Dendritic cell treated with granulocyte-macrophage colony-stimulating factor and Interleukin-4, amounts not matched to agents 40 ng/mL and 50 ng/mL, for 4 days (primary cell): Measurements from ENCODE around the gene SH3BGR.

ENCODE experiments used
- H3K27ac Mint-ChIP-seq: one replicate; pipeline ENCODE4 v1.8.0; 2022; ENCODE audit warnings: mild to moderate bottlenecking, mixed read lengths
- H3K27me3 Mint-ChIP-seq: one replicate; pipeline ENCODE4 v1.8.0; 2022; ENCODE audit warnings: mild to moderate bottlenecking, mixed read lengths
- H3K36me3 Mint-ChIP-seq: one replicate; pipeline ENCODE4 v1.8.0; 2022; ENCODE audit warnings: low read depth, mixed read lengths
- H3K4me1 Mint-ChIP-seq: one replicate; pipeline ENCODE4 v1.8.0; 2022; ENCODE audit warnings: low read depth, mixed read lengths
- H3K4me3 Mint-ChIP-seq: one replicate; pipeline ENCODE4 v1.8.0; 2022; ENCODE audit warnings: mild to moderate bottlenecking, moderate library complexity, mixed read lengths
- H3K9me3 Mint-ChIP-seq: one replicate; pipeline ENCODE4 v1.8.0; 2022; ENCODE audit warnings: mixed read lengths
- intact Hi-C: fragments of 100-400 bp; cut with micrococcal nuclease; formaldehyde crosslinking; loops from one replicate; pipeline ENCODE4 v1.15.0; 2022

The SH3BGR gene

DNA sequence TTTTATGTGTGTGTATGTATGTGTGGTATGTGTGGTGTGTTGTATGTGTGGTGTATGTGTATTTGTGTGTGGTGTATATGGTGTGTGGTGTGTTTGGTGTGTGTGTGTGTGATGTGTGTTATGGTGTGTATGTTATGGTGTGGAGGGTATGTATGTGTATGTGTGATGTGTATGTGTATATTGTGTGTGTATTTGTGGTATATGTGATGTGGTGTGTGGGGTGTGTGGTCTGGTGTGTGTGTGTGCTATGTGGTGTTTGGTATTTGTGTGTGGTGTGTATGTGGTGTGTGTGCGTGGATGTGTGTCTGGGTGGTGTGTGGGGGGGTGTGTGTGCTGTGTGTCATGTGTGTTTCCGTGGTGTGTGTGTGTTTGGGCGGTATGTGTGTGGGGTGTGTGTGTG is 59.3 kb downstream of the SH3BGR start:
- H3K36me3 Mint-ChIP-seq: no peaks in the 10 kb centered on the region
- H3K9me3 Mint-ChIP-seq: no peaks in the 10 kb centered on the region
- H3K27me3 Mint-ChIP-seq: no peaks in the 10 kb centered on the region
- H3K4me1 Mint-ChIP-seq: no peaks in the 10 kb centered on the region
- intact Hi-C loops: no loop called here
- H3K4me3 Mint-ChIP-seq: no peak overlapping the region
- H3K27ac Mint-ChIP-seq: no peak overlapping the region

DNA sequence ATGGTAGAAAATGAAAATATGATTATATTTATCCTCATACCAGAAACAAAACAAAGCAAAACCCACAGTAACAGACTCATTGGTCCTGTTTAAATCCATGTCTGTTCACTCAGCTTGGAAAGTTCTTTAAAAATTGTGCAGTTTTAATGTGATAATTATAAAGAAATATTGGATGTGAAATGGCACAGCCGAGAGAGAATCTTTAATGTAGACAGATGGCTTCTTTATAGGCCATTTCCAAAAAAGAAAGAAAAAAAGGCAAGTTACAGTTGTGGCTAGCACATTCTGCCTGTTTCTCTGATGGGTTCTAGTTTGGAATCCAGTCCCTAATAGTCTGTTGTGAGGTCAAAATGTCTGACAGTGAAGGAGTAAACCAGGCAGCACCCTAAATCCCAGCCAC is 62.0 kb downstream of the SH3BGR start:
- no peaks in the 10 kb centered on the region for H3K9me3 Mint-ChIP-seq
- no peaks in the 10 kb centered on the region for H3K36me3 Mint-ChIP-seq
- no peak overlapping the region for H3K27ac Mint-ChIP-seq
- no peaks in the 10 kb centered on the region for H3K27me3 Mint-ChIP-seq
- no peak overlapping the region for H3K4me3 Mint-ChIP-seq
- H3K4me1 Mint-ChIP-seq: no peaks in the 10 kb centered on the region
- intact Hi-C loops: no loop called here

DNA sequence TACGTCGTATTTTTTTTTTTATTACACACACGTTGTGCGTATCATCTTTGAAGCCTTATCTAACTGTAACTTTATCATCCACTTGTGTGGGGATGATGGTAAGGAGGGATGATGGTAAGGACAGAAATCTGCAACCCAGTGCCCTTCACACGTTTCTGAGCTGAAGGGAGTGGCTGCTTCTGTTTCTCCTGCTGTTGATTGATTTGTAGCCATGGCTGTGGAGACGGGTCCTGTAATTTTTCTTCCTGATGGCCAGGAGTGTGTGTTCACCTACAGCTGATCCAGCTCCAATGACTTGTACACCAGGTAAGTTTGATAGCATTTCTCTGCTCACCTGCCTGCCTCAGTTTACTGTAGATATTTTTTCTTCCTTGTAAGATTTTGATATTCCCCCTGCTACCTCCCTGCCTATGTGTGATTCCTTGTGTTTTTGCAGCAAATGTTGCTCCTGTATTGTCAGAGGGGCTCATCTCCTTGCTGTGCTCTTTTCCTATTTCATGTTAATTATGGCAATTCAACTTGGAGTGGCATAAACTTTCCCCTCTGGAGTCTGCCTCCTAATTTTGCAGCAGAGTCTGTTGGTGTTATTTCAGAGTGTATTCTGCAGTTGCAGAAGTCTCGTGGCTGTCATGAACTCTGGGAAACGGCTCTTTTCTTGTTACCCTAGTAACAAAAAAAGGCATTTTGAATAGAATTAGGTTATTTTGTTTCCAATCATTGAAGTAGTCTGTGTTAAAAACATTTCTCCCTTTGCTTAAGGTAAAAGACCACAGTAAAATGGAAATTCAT is 64.1 kb downstream of the SH3BGR start:
- no peaks in the 10 kb centered on the region for H3K4me1 Mint-ChIP-seq
- no peaks in the 10 kb centered on the region for H3K36me3 Mint-ChIP-seq
- intact Hi-C loops: no loop called here
- no peaks in the 10 kb centered on the region for H3K9me3 Mint-ChIP-seq
- no peaks in the 10 kb centered on the region for H3K27me3 Mint-ChIP-seq
- H3K27ac Mint-ChIP-seq: no peak overlapping the region
- H3K4me3 Mint-ChIP-seq: no peak overlapping the region

DNA sequence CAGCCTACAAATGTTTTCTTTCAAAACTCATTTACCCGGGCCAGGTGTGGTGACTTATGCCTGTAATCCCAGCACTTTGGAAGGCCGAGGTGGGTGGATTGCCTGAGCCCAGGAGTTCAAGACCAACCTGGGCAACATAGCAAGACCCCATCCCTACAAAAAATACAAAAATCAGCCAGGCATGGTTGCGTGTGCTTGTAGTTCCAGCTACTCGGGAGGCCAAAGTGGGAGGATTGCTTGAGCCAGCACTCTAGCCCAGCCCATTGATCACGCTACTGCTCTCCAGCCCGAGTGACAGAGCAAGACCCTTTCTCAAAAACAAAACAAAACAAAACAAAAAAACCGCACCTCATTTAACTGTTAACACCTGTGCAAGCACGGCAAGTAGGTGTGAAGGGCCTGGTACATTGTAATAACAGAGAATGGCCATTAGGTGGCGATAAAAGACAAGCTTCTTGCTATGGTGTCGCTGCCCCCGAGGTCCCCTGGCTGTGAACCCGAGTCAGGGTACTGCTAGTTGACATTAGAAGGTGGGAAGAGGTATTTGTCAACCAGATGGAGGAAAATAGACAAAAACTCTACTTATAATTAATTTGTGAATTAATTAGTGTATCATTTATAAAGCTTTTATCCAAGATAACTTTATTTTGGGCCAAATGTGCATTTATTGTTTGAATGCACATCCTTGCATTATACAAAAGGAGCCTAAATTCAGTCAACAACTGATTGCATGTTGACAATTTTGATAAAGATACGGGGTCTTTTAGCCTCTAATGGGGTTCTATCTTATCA is 66.5 kb downstream of the SH3BGR start:
- H3K27me3 Mint-ChIP-seq: no peaks in the 10 kb centered on the region
- H3K36me3 Mint-ChIP-seq: no peaks in the 10 kb centered on the region
- intact Hi-C loops: loop anchor here (1.0 kb wide), 1 partner anchor 197 kb away; no protein-coding TSS in a partner anchor
- no peak overlapping the region for H3K4me3 Mint-ChIP-seq
- no peaks in the 10 kb centered on the region for H3K9me3 Mint-ChIP-seq
- no peak overlapping the region for H3K27ac Mint-ChIP-seq
- no peaks in the 10 kb centered on the region for H3K4me1 Mint-ChIP-seq

DNA sequence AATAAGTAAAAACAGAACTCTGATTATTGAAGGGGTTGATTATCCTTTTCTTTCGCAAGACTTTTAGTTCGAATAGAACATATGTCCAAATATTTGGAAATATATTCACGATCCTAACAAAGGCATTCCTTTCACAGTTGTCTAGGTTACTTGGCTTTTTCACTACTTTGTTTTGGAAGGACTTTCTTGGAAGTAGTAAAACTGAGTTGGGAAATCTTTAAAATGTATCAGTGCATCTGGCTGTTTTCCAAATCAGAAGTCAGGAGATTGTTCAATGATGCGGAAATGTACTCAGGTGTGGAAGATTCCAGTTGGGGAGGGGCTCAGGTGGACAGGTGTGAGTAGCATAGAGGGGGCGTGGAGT is 67.1 kb downstream of the SH3BGR start:
- Mint-ChIP-seq H3K27ac (no peak overlapping the region), H3K4me3 (no peak overlapping the region), H3K9me3 (no peaks in the 10 kb centered on the region), H3K4me1 (no peaks in the 10 kb centered on the region), H3K36me3 (no peaks in the 10 kb centered on the region), H3K27me3 (no peaks in the 10 kb centered on the region)
- intact Hi-C loops: loop anchor here (1.0 kb wide), 1 partner anchor 196 kb away; no protein-coding TSS in a partner anchor

DNA sequence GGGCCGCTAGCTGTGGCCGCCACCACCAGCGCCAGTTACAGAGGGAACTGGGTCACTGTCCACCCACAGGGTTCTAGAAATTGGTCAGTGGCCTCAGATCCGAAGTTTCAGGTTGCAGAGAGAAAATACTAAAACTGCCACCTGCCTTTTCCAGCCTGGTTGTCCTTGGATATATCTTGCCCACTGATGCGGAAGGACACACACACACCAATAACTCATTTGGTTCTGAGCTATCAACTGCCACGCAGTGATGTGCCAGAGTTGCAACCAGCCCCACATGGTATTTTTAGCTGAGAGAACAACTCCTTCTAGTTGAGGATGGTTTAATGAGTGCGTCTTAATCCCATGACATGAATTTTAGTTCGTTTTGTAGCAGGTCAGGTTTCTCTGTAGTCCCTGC is 68.1 kb downstream of the SH3BGR start:
- H3K4me3 Mint-ChIP-seq: no peak overlapping the region
- H3K9me3 Mint-ChIP-seq: no peaks in the 10 kb centered on the region

DNA sequence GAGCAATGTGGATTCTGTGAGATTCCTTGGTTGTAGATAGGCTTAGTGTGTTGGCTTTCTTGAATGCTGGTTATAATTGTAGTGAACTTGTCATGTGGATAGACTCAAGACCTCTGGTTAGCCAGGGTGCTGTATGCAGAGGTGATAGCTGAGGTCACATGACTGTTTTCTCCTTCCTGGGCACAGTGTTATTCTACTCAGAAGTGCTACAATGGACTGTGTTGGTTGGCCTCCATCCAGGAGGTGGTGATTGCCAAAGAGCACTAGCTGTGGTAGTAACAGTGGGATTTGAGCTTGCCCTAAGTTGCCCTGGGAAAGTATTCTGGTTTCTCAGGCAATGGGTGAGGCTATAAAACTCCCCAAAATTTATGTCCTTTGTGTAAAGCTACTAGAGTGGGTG is 71.6 kb downstream of the SH3BGR start:
- Mint-ChIP-seq H3K4me3 (no peak overlapping the region), H3K4me1 (peaks cover 5% of the 10 kb centered on the region), H3K36me3 (no peaks in the 10 kb centered on the region), H3K9me3 (no peaks in the 10 kb centered on the region), H3K27ac (no peak overlapping the region), H3K27me3 (peaks cover 5% of the 10 kb centered on the region)
- intact Hi-C loops: no loop called here

More for the DNA sequence above, 68.1 kb downstream of the SH3BGR start:
- Mint-ChIP-seq H3K27me3 (no peaks in the 10 kb centered on the region), H3K27ac (no peak overlapping the region), H3K36me3 (no peaks in the 10 kb centered on the region), H3K4me1 (no peaks in the 10 kb centered on the region)
- intact Hi-C loops: no loop called here

DNA sequence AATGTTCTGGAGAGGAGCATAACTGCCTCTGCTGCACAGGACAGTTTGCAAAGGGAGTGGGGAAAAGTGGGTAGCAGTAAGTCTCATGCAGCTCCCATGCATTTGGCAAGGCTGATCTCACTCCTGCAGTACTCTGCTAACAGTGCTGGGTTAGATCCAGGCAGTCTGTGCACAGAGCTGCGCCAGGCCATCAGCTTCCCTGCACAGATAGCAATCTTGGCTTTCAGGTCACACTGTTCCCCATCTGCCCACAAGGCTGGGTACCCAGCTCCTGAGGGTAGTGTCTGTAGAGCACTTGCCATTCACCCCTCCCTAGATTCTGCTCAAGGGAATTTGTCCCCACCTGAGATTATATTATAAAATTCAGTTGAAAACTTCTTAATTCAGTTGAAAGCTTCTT is 72.1 kb downstream of the SH3BGR start:
- H3K4me1 Mint-ChIP-seq: peaks cover 7% of the 10 kb centered on the region
- no peak overlapping the region for H3K4me3 Mint-ChIP-seq
- H3K9me3 Mint-ChIP-seq: no peaks in the 10 kb centered on the region
- intact Hi-C loops: no loop called here
- peaks cover 6% of the 10 kb centered on the region for H3K27me3 Mint-ChIP-seq
- no peak overlapping the region for H3K27ac Mint-ChIP-seq
- no peaks in the 10 kb centered on the region for H3K36me3 Mint-ChIP-seq

DNA sequence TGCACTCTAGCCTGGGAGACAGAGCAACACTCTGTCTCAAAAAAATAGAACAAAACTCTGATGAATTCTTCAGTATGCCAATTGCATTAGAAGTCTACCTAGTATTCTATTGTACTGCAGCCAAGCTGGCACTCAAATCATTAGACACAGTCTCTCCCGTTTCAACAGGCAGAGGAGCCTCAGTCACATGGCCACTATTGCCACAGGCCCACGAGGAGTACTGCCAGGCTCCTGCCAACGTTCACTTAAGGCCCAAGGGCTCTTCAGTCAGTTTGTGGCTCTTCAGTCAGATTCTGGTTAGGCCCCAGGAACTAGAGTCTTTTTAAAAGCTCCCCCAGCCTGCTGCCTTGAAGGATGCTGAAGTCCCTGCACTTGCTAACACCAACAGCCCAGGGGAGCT is 73.4 kb downstream of the SH3BGR start:
- intact Hi-C loops: no loop called here
- no peaks in the 10 kb centered on the region for H3K9me3 Mint-ChIP-seq
- H3K27ac Mint-ChIP-seq: no peak overlapping the region
- no peaks in the 10 kb centered on the region for H3K36me3 Mint-ChIP-seq
- peaks cover 7% of the 10 kb centered on the region for H3K4me1 Mint-ChIP-seq
- H3K27me3 Mint-ChIP-seq: peaks cover 8% of the 10 kb centered on the region
- no peak overlapping the region for H3K4me3 Mint-ChIP-seq

DNA sequence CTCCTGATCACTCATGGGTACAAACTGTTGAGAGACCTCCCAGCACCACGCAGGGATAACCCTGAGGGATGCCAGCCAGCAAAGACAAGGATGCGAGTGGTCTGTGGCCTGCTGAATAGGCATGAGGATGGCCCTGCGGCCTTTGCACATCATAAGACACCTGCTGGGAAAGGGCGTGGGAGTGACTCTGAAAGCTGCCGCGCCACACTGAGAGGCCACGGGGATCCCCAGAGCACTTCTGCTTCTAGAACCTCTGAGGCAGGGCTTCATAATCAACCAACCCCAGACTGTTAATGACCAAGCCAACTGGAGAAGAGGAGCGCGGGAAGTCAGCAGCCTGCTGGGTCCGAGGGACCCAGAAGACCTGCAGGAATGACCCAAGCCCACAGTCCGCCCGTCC is 73.8 kb downstream of the SH3BGR start:
- H3K27ac Mint-ChIP-seq: no peak overlapping the region
- intact Hi-C loops: no loop called here
- H3K4me3 Mint-ChIP-seq: no peak overlapping the region
- H3K36me3 Mint-ChIP-seq: no peaks in the 10 kb centered on the region
- H3K9me3 Mint-ChIP-seq: no peaks in the 10 kb centered on the region
- peaks cover 8% of the 10 kb centered on the region for H3K27me3 Mint-ChIP-seq
- H3K4me1 Mint-ChIP-seq: peaks cover 7% of the 10 kb centered on the region

DNA sequence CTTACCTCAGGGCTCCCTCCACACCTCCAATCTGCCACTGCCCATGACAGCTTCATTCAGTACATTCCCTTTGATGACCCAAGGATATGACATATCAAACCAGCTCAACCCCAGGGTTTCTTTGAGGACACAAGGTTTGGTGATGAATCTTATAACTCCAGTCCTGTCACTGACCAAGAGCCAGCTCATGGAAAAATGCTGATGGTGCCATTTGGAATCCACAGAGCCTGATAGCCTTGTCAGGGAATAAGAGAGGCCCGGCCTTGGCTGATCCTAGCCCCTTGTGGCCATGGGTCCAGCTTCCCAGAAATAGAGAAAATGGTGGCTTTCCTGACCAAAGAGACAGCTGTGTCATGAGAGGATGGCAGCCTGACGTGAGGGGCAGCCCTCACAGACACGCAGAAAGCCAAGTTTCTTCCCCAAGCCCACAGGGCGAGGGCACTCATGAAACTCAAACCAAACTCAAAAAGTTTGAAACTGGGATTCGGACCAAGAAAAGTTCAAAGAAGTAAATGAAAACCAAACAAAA is 75.4 kb downstream of the SH3BGR start:
- peaks cover 7% of the 10 kb centered on the region for H3K4me1 Mint-ChIP-seq
- H3K36me3 Mint-ChIP-seq: no peaks in the 10 kb centered on the region
- no peak overlapping the region for H3K4me3 Mint-ChIP-seq
- H3K27me3 Mint-ChIP-seq: peaks cover 13% of the 10 kb centered on the region
- intact Hi-C loops: no loop called here
- H3K9me3 Mint-ChIP-seq: no peaks in the 10 kb centered on the region
- H3K27ac Mint-ChIP-seq: no peak overlapping the region

DNA sequence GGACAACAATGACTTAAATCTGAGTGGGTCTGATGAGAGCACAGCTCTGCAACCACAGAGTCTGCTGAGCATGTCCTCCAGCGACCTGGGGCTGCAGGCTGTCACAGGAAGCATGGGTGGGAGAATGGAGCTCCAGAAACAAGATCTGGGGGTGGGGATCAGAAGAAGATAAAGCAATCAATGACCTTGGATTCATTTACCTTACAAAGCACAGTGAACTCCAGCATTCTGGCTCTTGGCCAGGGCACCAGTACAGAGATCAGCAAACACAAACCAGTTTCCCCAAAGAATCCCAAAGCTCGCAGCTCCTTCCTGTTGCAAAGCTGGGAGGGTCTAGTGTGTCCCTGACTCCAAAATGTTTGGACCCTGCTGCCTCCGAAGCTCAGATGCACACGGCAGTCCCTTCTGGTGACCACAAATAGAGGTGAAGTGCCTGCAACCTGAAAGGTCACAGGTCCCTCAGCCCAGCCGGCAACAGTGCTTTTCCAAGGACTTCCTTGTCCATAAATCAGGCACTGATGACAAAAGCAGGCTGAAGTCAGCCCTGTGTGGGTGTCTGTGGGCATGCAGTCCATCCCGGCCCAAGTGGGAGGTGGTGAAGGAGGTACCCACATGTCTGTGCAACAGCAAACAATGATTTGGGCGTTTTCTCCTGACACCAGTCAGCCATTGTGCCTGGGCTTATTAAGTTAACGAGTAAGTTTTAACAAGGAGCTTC is 76.1 kb downstream of the SH3BGR start:
- intact Hi-C loops: no loop called here
- peaks cover 7% of the 10 kb centered on the region for H3K4me1 Mint-ChIP-seq
- no peak overlapping the region for H3K27ac Mint-ChIP-seq
- H3K36me3 Mint-ChIP-seq: no peaks in the 10 kb centered on the region
- no peaks in the 10 kb centered on the region for H3K9me3 Mint-ChIP-seq
- no peak overlapping the region for H3K4me3 Mint-ChIP-seq
- H3K27me3 Mint-ChIP-seq: peaks cover 13% of the 10 kb centered on the region

DNA sequence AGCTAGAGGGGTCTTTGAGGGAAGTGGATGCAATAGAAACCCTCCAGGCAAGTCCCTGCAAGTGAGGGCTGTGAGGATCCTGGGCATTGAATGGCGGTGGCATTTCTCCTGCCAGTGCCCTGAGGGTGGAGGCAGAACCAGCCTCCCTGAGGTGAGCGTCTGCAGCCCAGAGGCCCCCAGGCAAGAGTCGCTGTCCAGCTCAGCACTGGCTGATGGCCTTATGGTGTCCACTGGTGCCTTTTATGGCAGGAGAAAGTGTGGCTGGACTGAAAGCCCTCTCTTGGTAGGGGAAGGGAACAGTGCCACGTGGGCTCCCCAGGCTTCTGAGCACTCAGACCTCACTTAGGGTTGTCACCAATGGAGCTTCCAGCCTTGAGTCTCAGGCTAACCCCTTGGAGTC is 77.3 kb downstream of the SH3BGR start:
- no peak overlapping the region for H3K27ac Mint-ChIP-seq
- H3K4me1 Mint-ChIP-seq: peaks cover 7% of the 10 kb centered on the region

DNA sequence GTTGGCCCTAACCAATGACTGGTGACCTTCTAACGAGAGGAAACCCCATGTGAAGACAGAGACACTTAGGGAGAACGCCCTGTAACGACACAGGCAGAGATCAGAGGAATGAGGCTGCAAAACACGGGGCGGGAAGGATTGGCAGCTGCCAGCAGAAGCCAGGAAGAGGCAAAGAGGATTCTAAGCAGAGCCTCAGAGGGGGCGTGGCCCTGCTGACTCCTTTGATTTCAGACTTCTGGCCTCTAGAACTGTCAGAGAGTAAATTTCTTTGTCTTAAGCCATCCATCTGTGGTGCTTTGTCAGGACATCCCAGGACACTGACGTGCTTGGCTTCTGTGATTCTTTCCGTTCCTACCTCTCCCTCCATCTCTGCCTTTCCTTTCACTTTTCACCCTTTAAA is 79.3 kb downstream of the SH3BGR start:
- H3K4me3 Mint-ChIP-seq: no peak overlapping the region
- peaks cover 7% of the 10 kb centered on the region for H3K4me1 Mint-ChIP-seq
- peaks cover 13% of the 10 kb centered on the region for H3K27me3 Mint-ChIP-seq
- no peaks in the 10 kb centered on the region for H3K9me3 Mint-ChIP-seq
- no peak overlapping the region for H3K27ac Mint-ChIP-seq
- intact Hi-C loops: no loop called here
- H3K36me3 Mint-ChIP-seq: no peaks in the 10 kb centered on the region

More for the DNA sequence above, 77.3 kb downstream of the SH3BGR start:
- intact Hi-C loops: no loop called here
- no peak overlapping the region for H3K4me3 Mint-ChIP-seq
- no peaks in the 10 kb centered on the region for H3K36me3 Mint-ChIP-seq
- H3K27me3 Mint-ChIP-seq: peaks cover 13% of the 10 kb centered on the region
- no peaks in the 10 kb centered on the region for H3K9me3 Mint-ChIP-seq
